Karpas-422 (cell line): ENCODE data around the gene ITGB3. TPM values are rescaled to one million over a fixed set of nuclear protein-coding genes. Genes with fewer than 3 reads are reported as not detected.

Experiments
- DNase-seq: peaks from one replicate; pipeline ENCODE4 v3.0.0-alpha.2; 2015
- H2AFZ ChIP-seq: fragments of 200-600 bp; sonication (generic); 2 replicates; pipeline ENCODE4 v1.6.1; 2014; ENCODE audit warnings: antibody characterized with exemption, low read length, mixed read lengths
- H3K27ac ChIP-seq: fragments of 200-600 bp; sonication (generic); 2 replicates; pipeline ENCODE4 v1.5.1; 2014; ENCODE audit warnings: mild to moderate bottlenecking, low read length, moderate library complexity
- H3K27me3 ChIP-seq: fragments of 200-600 bp; sonication (generic); 2 replicates; pipeline ENCODE4 v1.6.1; 2014; ENCODE audit warnings: low read length, mixed read lengths
- H3K36me3 ChIP-seq: fragments of 200-600 bp; sonication (generic); 2 replicates; pipeline ENCODE4 v1.6.1; 2014; ENCODE audit warnings: low read length, mixed read lengths; ENCODE audit not compliant: insufficient read depth
- H3K4me1 ChIP-seq: fragments of 200-600 bp; sonication (generic); 2 replicates; pipeline ENCODE4 v1.6.1; 2014; ENCODE audit warnings: mild to moderate bottlenecking, low read length, mixed read lengths
- H3K4me2 ChIP-seq: fragments of 200-600 bp; sonication (generic); 2 replicates; pipeline ENCODE4 v1.6.1; 2014; ENCODE audit warnings: low read length, low read depth, mild to moderate bottlenecking; ENCODE audit not compliant: poor library complexity, severe bottlenecking
- H3K4me3 ChIP-seq: fragments of 200-600 bp; sonication (generic); 2 replicates; pipeline ENCODE4 v1.5.1; 2014; ENCODE audit warnings: mild to moderate bottlenecking, antibody characterized with exemption, low read length, mixed read lengths
- H3K79me2 ChIP-seq: fragments of 200-600 bp; sonication (generic); 2 replicates; pipeline ENCODE4 v1.6.1; 2014; ENCODE audit warnings: mild to moderate bottlenecking, low read length, mixed read lengths
- H3K9ac ChIP-seq: fragments of 200-600 bp; sonication (generic); 2 replicates; pipeline ENCODE4 v1.6.0; 2014; ENCODE audit warnings: low read length
- H3K9me2 ChIP-seq: fragments of 200-600 bp; sonication (generic), shearing (Covaris generic); replicated peaks from 2 replicates; pipeline ENCODE4 v1.6.0; 2014; ENCODE audit warnings: mild to moderate bottlenecking, low read length, moderate library complexity; ENCODE audit not compliant: insufficient read depth
- H3K9me3 ChIP-seq: fragments of 300-700, 200-600 bp; sonication (generic); 2 replicates; pipeline ENCODE4 v1.6.1; 2014; ENCODE audit warnings: low read length, mixed read lengths
- H4K20me1 ChIP-seq: fragments of 200-600 bp; sonication (generic); 2 replicates; pipeline ENCODE4 v1.6.1; 2014; ENCODE audit warnings: mild to moderate bottlenecking, antibody characterized with exemption, low read length, low read depth; ENCODE audit not compliant: insufficient read depth
- total RNA-seq: library from RNA; depleted of rRNA; stranded (reverse); fragments of >200 nt; shearing (Covaris generic); gene quantifications from 2 replicates; pipeline ENCODE4 v1.2.3, GENCODE V29; 2014; ENCODE audit warnings: low replicate concordance

The ITGB3 gene
- total RNA-seq, 1 experiment from 2014 or later: 16.4 TPM

DNA sequence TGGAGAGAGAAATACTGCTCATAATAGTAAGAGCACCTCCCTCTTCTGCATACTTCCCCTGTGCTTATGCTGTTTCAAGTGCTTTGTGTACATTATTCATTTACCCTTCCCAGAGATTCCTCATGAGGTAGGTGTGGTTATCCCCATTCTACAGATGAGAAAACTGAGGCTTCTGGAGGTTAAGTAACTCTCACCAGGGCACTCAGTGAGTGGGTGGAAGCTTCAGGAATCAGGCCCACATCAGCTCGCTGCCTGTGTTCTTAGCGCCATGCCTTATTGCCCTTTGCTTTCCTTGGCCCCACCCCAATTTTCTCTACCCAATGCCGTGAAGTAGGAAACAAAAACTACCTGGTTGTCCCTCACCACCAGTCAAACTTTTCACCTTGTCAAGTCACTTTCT, 18.1 kb upstream of the ITGB3 start:
- Histone ChIP-seq H3K9me3 (no peaks in the 10 kb centered on the region), H3K4me3 (no peak overlapping the region), H3K9ac (no peak overlapping the region), H3K4me2 (no peak overlapping the region), H3K27me3 (no peaks in the 10 kb centered on the region), H3K79me2 (no peaks in the 10 kb centered on the region), H3K27ac (no peak overlapping the region), H3K9me2 (no peaks in the 10 kb centered on the region), H4K20me1 (no peaks in the 10 kb centered on the region), H3K4me1 (peaks cover 31% of the 10 kb centered on the region), H2AFZ (no peak overlapping the region), H3K36me3 (no peaks in the 10 kb centered on the region)
- DNase-seq: no peak

DNA sequence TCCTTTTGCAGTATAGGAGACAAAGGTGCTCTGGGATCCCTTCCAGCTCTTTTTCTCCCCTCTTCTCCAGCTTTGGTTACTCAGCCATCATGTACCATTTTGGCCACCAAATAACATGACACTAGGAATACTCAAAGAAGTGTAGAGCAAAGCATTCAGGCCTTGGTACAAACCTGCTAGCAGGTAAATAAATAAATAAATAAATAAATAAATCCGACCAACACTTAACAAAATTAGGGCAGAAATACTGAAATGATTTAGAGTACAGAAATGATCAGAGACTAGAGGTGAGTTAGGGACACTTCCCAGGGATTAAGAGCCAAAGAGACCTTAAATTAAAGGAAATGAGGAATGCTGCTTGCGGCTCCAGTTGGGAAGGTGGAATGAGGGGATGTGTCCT, 17.7 kb upstream of the ITGB3 start:
- no peaks in the 10 kb centered on the region for H4K20me1 ChIP-seq
- H3K4me2 ChIP-seq: no peak overlapping the region
- H3K9ac ChIP-seq: no peak overlapping the region
- peaks cover 31% of the 10 kb centered on the region for H3K4me1 ChIP-seq
- no peaks in the 10 kb centered on the region for H3K27me3 ChIP-seq
- H3K36me3 ChIP-seq: no peaks in the 10 kb centered on the region
- no peak overlapping the region for H3K27ac ChIP-seq
- H3K9me2 ChIP-seq: no peaks in the 10 kb centered on the region
- H2AFZ ChIP-seq: no peak overlapping the region
- H3K4me3 ChIP-seq: no peak overlapping the region
- H3K79me2 ChIP-seq: no peaks in the 10 kb centered on the region
- no peaks in the 10 kb centered on the region for H3K9me3 ChIP-seq
- no peak for DNase-seq

DNA sequence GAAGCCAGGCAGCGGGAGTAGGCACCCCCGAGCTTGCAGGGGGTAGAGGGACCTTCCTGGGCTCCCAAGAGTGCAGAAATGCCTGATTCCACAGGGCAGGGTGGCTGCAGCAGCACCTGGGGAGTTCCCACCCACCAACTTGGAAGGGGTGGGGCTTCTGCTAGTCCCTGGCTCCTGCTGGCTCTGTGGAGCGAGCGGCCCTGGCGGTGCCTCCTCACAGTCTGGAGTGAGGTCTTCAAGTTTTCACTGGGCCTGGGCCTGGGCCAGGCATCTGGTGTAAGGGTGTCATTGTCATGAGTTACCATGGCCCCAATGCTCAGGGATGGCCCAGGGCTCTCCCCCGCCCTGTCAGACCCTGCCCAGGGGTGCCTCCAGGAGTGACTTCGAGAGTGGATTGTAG, 15.8 kb upstream of the ITGB3 start:
- Histone ChIP-seq H3K36me3 (no peaks in the 10 kb centered on the region), H3K4me2 (no peak overlapping the region), H2AFZ (no peak overlapping the region), H3K4me1 (peaks cover 18% of the 10 kb centered on the region), H3K9ac (no peak overlapping the region), H3K4me3 (no peak overlapping the region), H4K20me1 (no peaks in the 10 kb centered on the region), H3K27ac (no peak overlapping the region), H3K27me3 (no peaks in the 10 kb centered on the region), H3K9me2 (no peaks in the 10 kb centered on the region), H3K9me3 (no peaks in the 10 kb centered on the region), H3K79me2 (no peaks in the 10 kb centered on the region)
- DNase-seq: no peak

DNA sequence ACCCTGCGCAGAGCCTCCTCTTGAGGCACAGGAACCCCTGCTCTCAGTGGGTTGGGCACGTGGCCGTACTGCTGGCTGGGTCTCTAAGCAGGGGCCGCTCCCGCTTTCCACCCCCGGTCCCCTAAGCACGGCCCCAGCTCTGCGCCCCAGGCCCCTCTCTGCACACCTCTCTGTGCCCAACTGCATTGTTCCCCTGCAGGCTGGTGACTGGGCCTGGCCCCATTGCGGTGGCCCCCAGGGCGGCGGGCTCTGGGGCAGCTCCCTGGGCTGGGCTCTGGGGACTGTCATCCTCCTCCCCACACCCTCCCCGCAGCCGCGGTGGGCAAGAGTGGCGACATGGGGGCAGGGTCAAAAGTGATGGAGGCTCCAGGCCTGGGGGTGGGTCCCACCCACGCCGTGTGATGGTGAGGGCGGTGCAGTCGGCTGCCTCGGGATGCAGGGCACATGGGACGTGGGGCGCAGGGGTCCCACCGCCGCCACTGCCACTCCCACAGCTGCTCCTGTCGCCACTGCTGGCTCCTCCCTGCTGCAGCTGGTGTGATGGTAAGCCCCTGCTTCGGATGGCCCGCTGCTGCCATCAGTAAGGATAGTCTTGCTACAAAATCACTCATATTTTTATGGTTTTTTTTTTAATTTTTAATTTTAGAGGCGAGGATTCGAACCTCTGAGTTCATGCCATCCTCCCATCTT, 15.2 kb upstream of the ITGB3 start:
- Histone ChIP-seq H3K9me2 (no peaks in the 10 kb centered on the region), H3K79me2 (no peaks in the 10 kb centered on the region), H3K27me3 (no peaks in the 10 kb centered on the region), H4K20me1 (no peaks in the 10 kb centered on the region), H3K4me1 (peaks cover 20% of the 10 kb centered on the region), H2AFZ (no peak overlapping the region), H3K27ac (no peak overlapping the region), H3K9ac (no peak overlapping the region), H3K4me2 (no peak overlapping the region), H3K4me3 (no peak overlapping the region), H3K9me3 (no peaks in the 10 kb centered on the region), H3K36me3 (no peaks in the 10 kb centered on the region)
- DNase-seq: no peak

DNA sequence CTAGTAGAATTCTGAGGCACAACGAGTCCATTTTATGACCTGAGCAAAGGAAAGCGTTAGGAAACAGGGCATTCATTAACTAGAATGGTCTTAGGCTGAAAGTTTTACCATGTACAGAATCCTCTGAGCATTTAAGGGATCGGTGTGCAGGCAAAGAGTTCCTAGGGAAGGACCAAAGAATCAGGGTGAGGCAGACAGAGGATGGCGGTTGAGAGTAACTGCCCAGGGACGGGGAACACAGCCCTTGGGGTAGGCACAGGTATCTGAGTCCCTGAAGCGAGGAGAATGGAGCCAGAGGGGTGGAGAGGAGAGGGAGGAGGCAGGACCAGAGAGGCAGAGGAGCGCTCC, 14.0 kb upstream of the ITGB3 start:
- Histone ChIP-seq H3K9me2 (no peaks in the 10 kb centered on the region), H4K20me1 (no peaks in the 10 kb centered on the region), H3K27ac (0 out of 2 replicates have a peak overlapping the region, but pooled peaks have one; percentile 31), H3K36me3 (no peaks in the 10 kb centered on the region), H3K27me3 (no peaks in the 10 kb centered on the region), H3K4me1 (peaks cover 31% of the 10 kb centered on the region), H3K4me2 (peak overlapping the region; percentile 23), H2AFZ (peak overlapping the region; percentile 30; the same call in 1 of the 2 replicates), H3K9ac (peak overlapping the region; percentile 6; the same call in 1 of the 2 replicates), H3K79me2 (no peaks in the 10 kb centered on the region), H3K9me3 (no peaks in the 10 kb centered on the region), H3K4me3 (no peak overlapping the region)
- DNase-seq: no peak

DNA sequence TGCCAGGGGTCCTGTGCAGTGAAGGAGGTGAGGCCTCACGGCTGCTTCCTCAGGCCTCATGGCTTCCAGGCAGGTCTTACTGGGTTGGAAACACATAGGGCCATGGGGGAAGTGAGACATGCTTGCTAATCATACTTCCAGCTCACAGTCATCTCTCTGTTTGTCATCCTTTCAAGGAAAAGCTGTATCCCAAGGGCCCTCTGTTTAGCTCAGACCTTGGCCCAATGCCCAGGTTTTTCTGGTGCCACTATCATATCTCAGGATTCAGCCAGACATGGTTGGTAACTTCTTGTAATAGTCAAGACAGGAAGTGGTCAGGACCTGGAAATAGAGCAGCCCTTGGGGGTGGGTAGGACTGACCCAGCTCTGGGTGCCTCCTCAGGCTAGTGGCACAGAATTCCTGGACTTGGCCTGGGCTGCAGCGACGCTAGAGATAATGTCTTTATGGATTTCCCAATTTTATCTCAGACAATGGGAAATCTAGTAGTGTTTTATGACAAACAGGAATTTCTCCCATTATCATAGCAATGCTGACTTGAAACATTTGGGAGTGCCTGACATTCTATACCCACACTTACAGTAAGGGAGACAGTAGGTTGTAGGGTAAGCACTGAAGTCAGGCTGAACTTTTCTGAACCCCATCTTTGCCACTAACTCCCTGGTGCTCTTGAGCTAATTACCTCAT, 13.5 kb upstream of the ITGB3 start:
- Histone ChIP-seq H3K9ac (peak overlapping the region; percentile 6; the same call in 1 of the 2 replicates), H3K4me2 (peak overlapping the region; percentile 23), H2AFZ (peak overlapping the region; percentile 30; the same call in 1 of the 2 replicates), H3K36me3 (no peaks in the 10 kb centered on the region), H3K9me2 (no peaks in the 10 kb centered on the region), H4K20me1 (no peaks in the 10 kb centered on the region), H3K79me2 (no peaks in the 10 kb centered on the region), H3K4me1 (peaks cover 36% of the 10 kb centered on the region), H3K9me3 (no peaks in the 10 kb centered on the region), H3K4me3 (no peak overlapping the region), H3K27ac (peak overlapping the region; percentile 31), H3K27me3 (no peaks in the 10 kb centered on the region)
- DNase-seq: peak; percentile 76

DNA sequence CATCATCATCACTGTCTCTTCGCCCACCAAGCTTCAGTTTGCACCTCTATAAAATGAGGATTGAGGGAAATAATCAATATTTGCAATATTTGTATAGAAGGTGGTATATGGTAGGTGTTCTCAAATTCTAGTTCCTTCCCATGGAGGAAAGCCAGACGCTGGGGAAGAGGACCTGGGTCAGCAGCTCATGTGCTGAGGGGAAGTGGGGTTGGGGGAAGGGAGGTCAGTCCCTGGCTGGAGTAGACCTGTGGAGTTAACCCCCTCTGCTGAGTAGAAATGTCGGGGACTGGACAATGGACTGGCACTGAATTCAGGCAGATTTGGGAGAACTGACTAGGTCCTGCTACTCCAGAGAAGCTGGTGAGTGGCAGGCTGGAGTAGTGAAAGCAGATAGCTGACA, 12.8 kb upstream of the ITGB3 start:
- no peak overlapping the region for H3K4me3 ChIP-seq
- H3K27me3 ChIP-seq: no peaks in the 10 kb centered on the region
- H3K9me2 ChIP-seq: no peaks in the 10 kb centered on the region
- no peaks in the 10 kb centered on the region for H3K36me3 ChIP-seq
- H3K79me2 ChIP-seq: no peaks in the 10 kb centered on the region
- no peak overlapping the region for H2AFZ ChIP-seq
- no peaks in the 10 kb centered on the region for H3K9me3 ChIP-seq
- peak overlapping the region; percentile 31; the same call in 1 of the 2 replicates for H3K27ac ChIP-seq
- H4K20me1 ChIP-seq: no peaks in the 10 kb centered on the region
- H3K4me2 ChIP-seq: no peak overlapping the region
- no peak overlapping the region for H3K9ac ChIP-seq
- peaks cover 43% of the 10 kb centered on the region for H3K4me1 ChIP-seq
- no peak for DNase-seq

DNA sequence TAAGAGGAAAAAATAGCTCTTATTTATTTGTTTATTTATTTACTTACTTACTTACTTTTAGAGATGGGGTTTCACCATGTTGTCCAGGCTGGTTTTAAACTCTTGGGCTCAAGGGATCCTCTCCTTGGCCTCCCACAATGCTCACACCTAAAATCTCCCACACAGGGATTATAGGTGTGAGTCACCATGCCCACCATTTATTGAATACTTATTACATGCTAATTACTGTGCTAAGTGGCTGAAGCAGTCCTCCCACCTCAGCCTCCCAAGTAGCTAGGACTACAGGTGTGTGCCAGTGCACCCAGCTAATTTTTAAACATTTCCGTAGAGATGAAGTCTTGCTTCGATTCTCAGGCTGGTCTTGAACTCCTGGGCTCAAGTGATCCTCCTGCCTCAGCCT, 11.0 kb upstream of the ITGB3 start:
- Histone ChIP-seq H3K9me3 (no peaks in the 10 kb centered on the region), H3K27me3 (no peaks in the 10 kb centered on the region), H2AFZ (no peak overlapping the region), H3K36me3 (no peaks in the 10 kb centered on the region), H4K20me1 (no peaks in the 10 kb centered on the region), H3K4me2 (no peak overlapping the region), H3K4me3 (no peak overlapping the region), H3K27ac (no peak overlapping the region), H3K9me2 (no peaks in the 10 kb centered on the region), H3K9ac (no peak overlapping the region), H3K4me1 (peaks cover 46% of the 10 kb centered on the region), H3K79me2 (no peaks in the 10 kb centered on the region)
- no peak for DNase-seq
